Measurements from ENCODE around the gene TBKBP1.
"Not testable (repeated sequence)": the region's sequence is repeated elsewhere in the genome, so short reads cannot be mapped to it uniquely, and the experiment has no call there.

Gene TBKBP1

GRCh38 chr17:47735139-47735464 lies 41.1 kb downstream of the TBKBP1 start:
- DNase-seq: no peak

GRCh38 chr17:47735536-47736011 lies 41.6 kb downstream of the TBKBP1 start:
- DNase-seq: no peak

GRCh38 chr17:47736501-47737495 lies 42.8 kb downstream of the TBKBP1 start:
- no peak for DNase-seq

GRCh38 chr17:47738178-47738577 lies 44.2 kb downstream of the TBKBP1 start:
- DNase-seq: no peak

- no peak for DNase-seq
These were observed 45.2 kb downstream of the TBKBP1 start for GRCh38 chr17:47739150-47739549.

- DNase-seq: not testable (repeated sequence)
These were observed 46.0 kb downstream of the TBKBP1 start for GRCh38 chr17:47739945-47740344.

- no peak for DNase-seq
These were observed 47.3 kb downstream of the TBKBP1 start for GRCh38 chr17:47741109-47741792.

GRCh38 chr17:47741793-47742145 lies 47.8 kb downstream of the TBKBP1 start:
- no peak for DNase-seq

GRCh38 chr17:47742319-47743181 lies 48.6 kb downstream of the TBKBP1 start:
- DNase-seq: peak; percentile 44

GRCh38 chr17:47744168-47745036 lies 50.4 kb downstream of the TBKBP1 start:
- DNase-seq: no peak

GRCh38 chr17:47745037-47745380 lies 51.0 kb downstream of the TBKBP1 start:
- DNase-seq: no peak

GRCh38 chr17:47751471-47751870 lies 57.5 kb downstream of the TBKBP1 start:
- DNase-seq: no peak

GRCh38 chr17:47757386-47757785 lies 63.4 kb downstream of the TBKBP1 start:
- DNase-seq: no peak

GRCh38 chr17:47760409-47761140 lies 66.6 kb downstream of the TBKBP1 start:
- no peak for DNase-seq
